Neural progenitor cell (in vitro differentiated cells): ENCODE data around the gene PCYOX1L.

Experiments
- CTCF ChIP-seq: fragments of 200-600 bp; sonication (generic); IDR thresholded peaks from 2 replicates; pipeline ENCODE4 v1.5.1; 2017; ENCODE audit warnings: antibody characterized with exemption, mild to moderate bottlenecking
- EZH2 ChIP-seq: fragments of 200-600 bp; sonication (generic); IDR thresholded peaks from 2 replicates; pipeline ENCODE4 v1.6.1; 2017; ENCODE audit warnings: antibody characterized with exemption, mild to moderate bottlenecking, moderate library complexity
- EZH2phosphoT487 ChIP-seq: fragments of 200-600 bp; sonication (generic); IDR thresholded peaks from 2 replicates; pipeline ENCODE4 v1.6.1; 2017; ENCODE audit warnings: antibody characterized with exemption

GRCh38 chr5:149372932-149373331, 15.1 kb downstream of the PCYOX1L start:
- no peak for TF ChIP-seq EZH2
- no peak for TF ChIP-seq CTCF
- TF ChIP-seq EZH2phosphoT487, result no peak
